CD4-positive, alpha-beta T cell treated with Interleukin-15 for 1 hour (primary cell): ENCODE results near the gene PACSIN2.
"Not testable (repeated sequence)": the region's sequence is repeated elsewhere in the genome, so short reads cannot be mapped to it uniquely, and the experiment has no call there.

Experiments used
- DNase-seq: peaks from one replicate; pipeline ENCODE4 v3.0.0-alpha.2; 2020

Gene PACSIN2

GRCh38 chr22:42991010-42991651 lies 23.8 kb downstream of the PACSIN2 start:
- DNase-seq: no peak

DNA sequence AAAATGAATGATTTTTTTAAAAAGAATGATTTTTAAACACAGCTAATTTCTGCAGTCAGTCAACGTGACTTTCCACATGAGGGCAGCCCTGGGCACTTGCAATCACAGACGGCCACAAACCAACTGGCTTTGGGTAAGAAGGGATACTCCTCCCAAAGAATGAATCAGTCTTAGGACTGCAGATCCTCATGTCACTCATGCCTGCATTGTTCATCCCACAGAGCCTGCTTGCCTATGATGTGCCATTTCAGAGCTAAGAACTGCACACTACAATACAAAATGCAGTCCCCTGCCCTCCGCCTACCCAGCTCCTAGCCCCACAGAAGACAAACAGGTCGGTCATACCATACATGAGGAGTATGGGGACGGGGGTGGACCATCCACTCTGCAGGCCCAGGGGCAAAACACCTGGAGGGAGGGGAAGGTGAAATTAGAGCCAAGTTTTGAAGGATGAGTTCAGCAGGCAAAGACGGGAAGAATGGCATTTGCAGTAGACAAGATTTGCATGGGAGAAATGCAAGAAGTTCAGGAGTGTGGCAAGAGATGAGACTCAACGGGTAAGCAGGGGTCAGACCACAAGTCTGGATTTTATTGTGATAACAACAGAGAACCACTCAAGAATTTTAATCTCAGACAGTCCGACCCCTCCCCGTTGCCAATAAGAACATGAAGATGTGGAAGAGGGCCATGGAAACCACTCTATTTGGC lies 24.7 kb downstream of the PACSIN2 start:
- DNase-seq: no peak

- no peak for DNase-seq
Measured at GRCh38 chr22:42986115-42986514, 28.8 kb downstream of the PACSIN2 start.

DNA sequence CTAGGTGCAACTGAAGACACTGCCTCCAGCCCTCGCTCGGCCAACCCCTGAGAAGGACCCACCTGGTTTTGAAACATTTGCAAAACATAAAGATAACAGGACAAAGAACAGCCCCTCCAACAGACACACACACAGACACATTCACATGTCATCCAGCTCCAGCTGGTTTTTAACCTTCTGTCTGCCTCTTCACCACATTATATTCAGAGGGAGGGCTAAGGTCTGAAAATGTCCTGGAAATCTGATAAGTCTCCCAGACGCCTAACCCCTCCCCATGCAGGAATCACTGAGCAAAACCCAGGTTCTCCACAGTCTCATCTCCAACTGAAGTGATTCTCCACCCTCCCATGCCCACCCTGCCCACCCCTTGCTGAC lies 29.4 kb downstream of the PACSIN2 start:
- no peak for DNase-seq

DNA sequence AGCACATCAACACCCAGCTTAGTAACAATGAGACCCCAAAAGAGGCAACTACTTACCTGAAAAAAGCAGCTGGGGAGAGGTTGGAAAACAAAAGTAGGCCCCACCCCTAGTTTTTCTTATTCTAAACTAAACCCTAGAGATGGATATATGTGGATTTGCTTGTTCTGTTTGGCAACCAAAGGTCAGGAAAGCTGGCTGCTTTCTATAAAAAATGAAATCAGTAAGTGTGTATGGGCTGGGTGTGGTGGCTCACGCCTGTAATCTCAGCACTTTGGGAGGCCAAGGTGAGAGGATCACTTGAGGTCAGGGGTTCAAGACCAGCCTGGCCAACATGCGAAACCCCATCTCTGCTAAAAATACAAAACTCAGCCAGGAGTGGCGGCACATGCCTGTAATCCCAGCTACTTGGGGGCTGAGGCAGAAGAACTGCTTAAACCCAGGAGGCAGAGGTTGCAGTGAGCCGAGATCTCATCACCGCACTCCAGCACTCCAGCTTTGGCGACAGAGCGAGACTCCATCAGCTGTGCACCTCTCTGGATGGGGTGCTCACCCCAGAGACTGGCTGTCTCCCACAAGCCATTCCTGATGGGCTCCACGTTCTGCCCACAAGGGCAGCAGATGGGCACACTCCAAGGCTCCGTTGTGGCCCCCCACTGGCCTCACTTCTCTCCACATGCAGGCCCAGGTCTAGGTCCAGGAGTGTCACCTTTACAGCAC lies 30.0 kb downstream of the PACSIN2 start:
- no peak for DNase-seq

GRCh38 chr22:42984397-42984796 lies 30.6 kb downstream of the PACSIN2 start:
- DNase-seq: no peak

DNA sequence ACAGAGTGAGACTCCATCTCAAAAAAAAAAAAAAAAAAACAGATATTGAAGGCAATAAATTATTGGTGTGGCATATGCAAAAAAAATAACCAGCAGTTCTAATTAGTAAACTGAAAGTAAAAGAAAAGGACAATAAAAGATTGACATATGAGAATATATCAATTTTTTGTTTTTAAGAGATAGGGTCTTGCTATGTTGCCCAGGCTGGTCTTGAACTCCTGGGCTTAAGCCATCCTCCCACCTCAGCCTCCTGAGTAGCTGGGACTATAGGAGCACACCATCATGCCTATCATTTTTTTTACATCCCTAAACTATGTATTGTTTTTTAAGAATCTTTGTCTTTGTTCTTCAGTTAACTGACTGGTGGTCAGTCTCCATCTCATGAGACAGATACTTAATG lies 31.5 kb downstream of the PACSIN2 start:
- DNase-seq: no peak

- no peak for DNase-seq
Measured at GRCh38 chr22:42979606-42980005, 35.3 kb downstream of the PACSIN2 start.

DNA sequence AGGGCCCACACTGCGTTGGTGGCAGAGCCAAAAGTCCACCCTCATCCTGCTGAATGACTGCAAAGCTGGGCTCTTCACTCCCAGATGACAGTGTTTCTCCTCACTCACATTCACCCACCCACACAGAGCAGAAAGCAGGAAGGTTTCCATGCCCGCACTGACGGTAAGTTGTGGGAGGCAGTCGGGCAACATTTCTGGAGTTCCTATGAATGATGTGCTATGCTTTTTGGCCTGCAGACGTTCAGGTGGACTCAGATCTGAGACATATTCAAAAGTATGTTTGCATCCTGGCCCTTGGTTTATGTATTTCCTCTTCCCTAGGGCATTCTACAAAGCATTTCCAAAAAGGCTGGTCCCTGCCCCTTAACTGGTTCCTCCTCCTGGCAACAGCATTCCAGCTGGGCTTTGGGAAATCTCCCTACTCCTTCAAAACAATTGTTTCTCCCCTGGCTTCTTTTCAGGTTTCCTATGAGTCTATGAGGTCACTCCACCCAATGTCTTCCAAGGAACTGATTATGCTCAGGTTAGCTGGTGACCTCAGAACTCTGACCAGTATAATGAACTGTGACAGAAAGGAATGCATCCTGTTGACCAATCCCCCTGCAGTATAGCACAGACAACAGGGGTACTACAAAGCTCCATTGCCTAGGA lies 36.4 kb downstream of the PACSIN2 start:
- no peak for DNase-seq

DNA sequence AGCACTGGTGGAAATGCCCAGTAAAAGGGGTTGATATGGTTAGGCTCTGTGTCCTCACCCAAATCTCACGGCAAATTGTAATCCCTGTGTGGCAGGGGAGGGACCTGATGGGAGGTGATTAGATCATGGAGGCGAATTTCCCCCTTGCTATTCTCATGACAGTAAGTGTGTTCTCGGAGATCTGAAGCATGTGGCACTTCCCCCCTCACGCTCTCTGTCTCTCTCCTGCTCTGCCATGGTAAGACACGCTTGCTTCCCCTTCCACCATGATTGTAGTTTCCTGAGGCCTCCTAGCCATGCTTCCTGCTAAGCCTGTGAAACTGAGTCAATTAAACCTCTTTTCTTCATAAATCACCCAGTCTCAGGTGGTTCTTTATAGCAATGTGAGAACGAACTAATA lies 37.4 kb downstream of the PACSIN2 start:
- peak; percentile 33 for DNase-seq

DNA sequence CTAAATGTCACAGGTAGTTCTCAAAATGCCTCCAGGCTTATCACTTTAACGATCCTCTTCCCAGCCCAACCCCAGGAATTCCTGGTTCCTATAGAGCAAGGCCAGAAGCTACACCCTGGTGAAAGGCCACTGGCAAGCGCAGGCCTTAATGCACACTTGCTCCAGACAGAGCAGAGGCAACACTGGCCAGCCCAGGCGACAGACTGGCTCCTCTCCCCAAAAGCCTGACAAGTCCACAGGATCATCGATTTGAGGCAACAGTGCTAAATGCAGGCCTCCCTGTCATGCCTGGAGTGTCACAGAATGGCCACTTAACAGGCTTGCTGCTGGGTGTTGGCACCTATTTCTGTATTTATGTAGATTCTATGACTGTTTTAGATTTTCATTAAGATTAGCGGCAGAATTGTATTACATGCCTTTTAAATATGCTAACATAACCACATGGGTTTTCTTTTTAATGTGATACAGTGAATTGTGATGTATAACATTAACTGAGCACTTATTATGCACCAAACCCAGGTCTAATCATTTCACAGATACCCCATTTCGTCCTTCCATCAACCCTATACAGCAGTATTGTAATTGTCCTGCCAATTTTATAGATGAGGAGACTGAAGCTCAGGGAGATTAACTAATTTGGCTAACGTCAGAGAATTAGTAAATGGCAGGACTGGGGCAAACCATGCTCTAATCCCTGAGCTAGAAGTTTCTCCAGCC lies 38.6 kb downstream of the PACSIN2 start:
- DNase-seq: no peak

GRCh38 chr22:42974223-42974622 lies 40.7 kb downstream of the PACSIN2 start:
- DNase-seq: no peak

DNA sequence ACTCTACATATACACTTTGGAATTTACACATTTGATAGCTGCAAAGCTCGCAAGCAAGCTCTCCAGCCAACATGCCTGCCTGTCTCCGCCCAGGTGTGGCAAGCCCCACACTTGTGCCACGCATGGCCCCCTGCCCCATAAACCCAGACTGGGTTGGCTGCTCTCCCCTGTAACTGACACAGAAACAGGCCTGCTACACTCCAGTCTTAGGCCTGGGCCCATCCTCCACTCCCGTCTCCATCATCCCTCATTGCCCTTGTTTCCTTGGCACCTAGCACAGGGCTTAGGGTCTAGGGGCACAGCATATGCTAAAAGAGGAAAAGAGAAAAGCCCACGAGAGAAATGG lies 41.4 kb downstream of the PACSIN2 start:
- no peak for DNase-seq

- DNase-seq: no peak
Measured at GRCh38 chr22:42972649-42973535, 42.1 kb downstream of the PACSIN2 start.

- not testable (repeated sequence) for DNase-seq
Measured at GRCh38 chr22:42971473-42971860, 43.5 kb downstream of the PACSIN2 start.

- no peak for DNase-seq
Measured at GRCh38 chr22:42970029-42970428, 44.9 kb downstream of the PACSIN2 start.

GRCh38 chr22:42969348-42969975 lies 45.5 kb downstream of the PACSIN2 start:
- no peak for DNase-seq

DNA sequence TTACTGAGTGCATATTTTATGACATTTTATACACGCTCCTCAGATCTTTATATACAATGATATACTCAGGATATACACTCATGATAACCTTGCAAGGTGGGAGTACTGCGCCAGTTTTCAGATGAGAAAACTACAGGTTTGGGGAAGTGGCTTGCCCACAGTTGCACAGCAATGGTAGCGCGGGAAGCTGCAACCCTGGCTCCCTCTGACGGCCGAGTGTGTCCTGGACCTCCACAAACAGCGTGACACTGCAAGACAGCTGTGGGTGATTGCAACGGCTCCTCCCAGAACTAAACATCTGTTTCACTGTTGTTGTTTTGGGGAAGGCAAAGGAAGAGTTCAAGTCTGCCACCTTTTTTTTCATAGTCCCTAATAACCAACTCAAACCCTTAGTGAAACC lies 47.0 kb downstream of the PACSIN2 start:
- DNase-seq: peak; percentile 70

DNA sequence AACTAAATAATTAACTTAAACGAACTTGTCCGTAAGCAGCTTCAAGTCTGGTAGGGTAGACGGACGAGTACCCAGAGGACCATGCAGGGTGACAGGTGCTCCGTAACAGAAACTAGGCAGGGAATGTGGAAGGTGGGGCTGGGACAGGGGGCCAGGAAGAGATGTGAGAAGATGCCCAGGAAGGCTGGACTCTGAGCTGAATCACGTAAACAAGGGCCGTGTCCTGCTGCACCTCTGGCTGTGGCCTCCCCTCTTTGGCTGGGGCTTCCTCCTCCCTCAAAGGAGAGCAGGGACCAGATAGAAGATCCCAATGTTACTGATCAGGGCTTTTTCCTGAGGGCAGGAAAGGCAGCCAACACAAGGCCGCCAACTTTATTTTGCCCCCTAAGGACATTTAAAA lies 47.9 kb downstream of the PACSIN2 start:
- DNase-seq: no peak

GRCh38 chr22:42966497-42966896 lies 48.5 kb downstream of the PACSIN2 start:
- DNase-seq: no peak

DNA sequence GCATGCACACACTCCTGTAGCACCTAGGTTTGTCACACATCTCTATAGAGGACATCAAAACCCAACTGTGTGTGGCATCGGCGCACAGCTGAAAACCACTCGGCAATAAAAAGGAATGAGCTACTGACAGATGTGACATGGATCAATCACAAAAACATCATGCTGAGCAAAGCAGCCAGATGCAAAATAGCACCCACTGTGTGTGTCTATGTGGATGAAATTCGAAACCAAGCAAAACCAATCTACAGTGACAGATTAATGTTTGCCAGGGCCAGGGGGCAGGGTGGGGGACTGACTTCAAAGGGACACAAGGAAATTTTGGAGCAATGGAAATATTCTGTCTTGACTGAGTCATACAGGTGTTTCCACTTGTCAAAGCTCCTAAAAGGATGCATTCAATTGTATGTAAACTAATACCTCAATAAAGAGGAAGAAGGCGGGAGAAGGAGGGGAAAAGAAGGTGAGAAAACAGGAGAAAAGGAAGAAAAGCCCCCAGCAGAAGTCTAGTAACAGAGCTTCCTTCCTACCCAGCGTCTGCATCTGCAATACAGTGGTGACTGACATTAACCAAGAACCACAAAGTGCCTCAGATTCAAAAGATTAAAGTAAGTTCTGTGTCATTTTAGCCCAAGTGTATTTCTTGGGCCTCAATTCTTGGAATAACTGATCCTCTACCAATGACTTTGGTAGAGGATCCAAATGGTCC lies 49.8 kb downstream of the PACSIN2 start:
- no peak for DNase-seq
